ENCODE data around the gene NEU4.

GRCh38 chr2:241802421-241803318, 6.3 kb upstream of the NEU4 start:
- TF ChIP-seq EZH2 (IDR thresholded peaks at IDR 0.05) (no peak), POLR2AphosphoS5 (IDR thresholded peaks at IDR 0.05; ENCODE audit: borderline replicate concordance, low read depth, low read length) (no peak), FOXP2 (optimal IDR thresholded peaks at IDR 0.05; ENCODE audit: control extremely low read depth, extremely low read length, insufficient read depth) (no peak)

Measured in SK-N-MC (cell line).